HL-60 (cell line): Measurements from ENCODE around the gene RPS6KL1.

ENCODE experiments used
- DNase-seq, 2 experiments: peaks; one replicate each; pipeline ENCODE4 v3.0.0-alpha.2; 2010 to 2020; ENCODE audit warnings: low read depth in 1 of 2, low spot score in 1 of 2
- H3K27ac ChIP-seq: fragments of 250-450 bp; sonication (Bioruptor Pico); replicated peaks from 2 replicates; pipeline ENCODE4 v1.5.1; 2020; ENCODE audit warnings: mild to moderate bottlenecking, moderate library complexity
- H3K27me3 ChIP-seq: fragments of 250-450 bp; sonication (Bioruptor Pico); 2 replicates; pipeline ENCODE4 v1.5.1; 2021; ENCODE audit warnings: mild to moderate bottlenecking, moderate library complexity; ENCODE audit not compliant: insufficient read depth, poor library complexity, severe bottlenecking
- H3K4me3 ChIP-seq: replicated peaks from 2 replicates; pipeline ENCODE4 v1.5.1; 2011; ENCODE audit warnings: mild to moderate bottlenecking, control low read depth, low read length; ENCODE audit not compliant: insufficient read depth
- CTCF ChIP-seq: IDR thresholded peaks from one replicate; pipeline ENCODE4 v1.5.1; 2011; ENCODE audit warnings: low read length, control low read depth, inconsistent platforms; ENCODE audit not compliant: insufficient read depth
- GABPA ChIP-seq: IDR thresholded peaks from 2 replicates; pipeline ENCODE4 v1.6.1; 2012; ENCODE audit warnings: low read depth
- POLR2AphosphoS5 ChIP-seq: IDR thresholded peaks from 2 replicates; pipeline ENCODE4 v1.6.1; 2012; ENCODE audit warnings: low read depth
- REST ChIP-seq: IDR thresholded peaks from 2 replicates; pipeline ENCODE4 v1.6.1; 2012; ENCODE audit warnings: low read depth; ENCODE audit not compliant: insufficient replicate concordance
- SPI1 ChIP-seq: IDR thresholded peaks from 2 replicates; pipeline ENCODE4 v1.6.1; 2012; ENCODE audit warnings: low read depth, mild to moderate bottlenecking, borderline replicate concordance

RPS6KL1 gene

GRCh38 chr14:74927225-74927624 is 4.2 kb upstream of the RPS6KL1 start:
- no peak overlapping the region for H3K4me3 ChIP-seq
- TF ChIP-seq REST = no peak
- TF ChIP-seq POLR2AphosphoS5 = no peak
- TF ChIP-seq SPI1 = no peak
- no peak for TF ChIP-seq GABPA
- TF ChIP-seq CTCF = no peak
- no peak overlapping the region for H3K27ac ChIP-seq
- H3K27me3 ChIP-seq = no peaks in the 10 kb centered on the region
- no peak for DNase-seq

GRCh38 chr14:74924061-74924460 is 1.0 kb upstream of the RPS6KL1 start:
- Histone ChIP-seq H3K27ac (no peak overlapping the region), H3K27me3 (no peaks in the 10 kb centered on the region), H3K4me3 (no peak overlapping the region)
- no peak for DNase-seq
- TF ChIP-seq SPI1 (no peak), POLR2AphosphoS5 (no peak), REST (no peak)

- Histone ChIP-seq H3K4me3 (peak overlapping the region; percentile 68), H3K27me3 (no peaks in the 10 kb centered on the region), H3K27ac (no peak overlapping the region)
- DNase-seq = no peak
- no peak for TF ChIP-seq REST
- no peak for TF ChIP-seq SPI1
- TF ChIP-seq CTCF = no peak
- no peak for TF ChIP-seq POLR2AphosphoS5
- TF ChIP-seq GABPA = no peak
Observed at GRCh38 chr14:74921987-74922751, 891 bp downstream of the RPS6KL1 start.
